B cell (primary cell): ENCODE measurements around the gene S100PBP. TPM values are rescaled to one million over a fixed set of nuclear protein-coding genes. Genes with fewer than 3 reads are reported as not detected.

Experiments used
- ATAC-seq: fragments of 200-7000 bp; cut with Tn5 transposase; one replicate; pipeline ENCODE4 v1.10.0; 2021; ENCODE audit warnings: low read depth, mild to moderate bottlenecking, moderate number of reproducible peaks, moderate library complexity
- CTCF ChIA-PET: fragments of 350-600 bp; sonication (Branson Sonifier 250); formaldehyde crosslinking; loops from one replicate; lab custom pipeline; 2021; ENCODE audit warnings: antibody characterized with exemption, inconsistent platforms; lab: Charles Lee
- POLR2A ChIA-PET: fragments of 350-600 bp; sonication (Branson Sonifier 250); formaldehyde crosslinking; loops from one replicate; lab custom pipeline; 2021; ENCODE audit warnings: antibody characterized with exemption; lab: Charles Lee
- DNase-seq: peaks from one replicate; pipeline ENCODE4 v3.0.0; 2013
- H2AFZ ChIP-seq: 2 replicates; pipeline ENCODE4 v1.6.1; 2012; ENCODE audit warnings: mild to moderate bottlenecking, low read depth, low read length; ENCODE audit not compliant: insufficient read depth, poor library complexity, severe bottlenecking
- H3K27ac ChIP-seq, 2 donors: 1 replicate in 1 of 2; 2 replicates in 1 of 2; pipeline ENCODE4 v1.5.1; 2012 to 2013; ENCODE audit warnings: low read length in 2 of 2, mild to moderate bottlenecking in 2 of 2, moderate library complexity in 1 of 2
- H3K27me3 ChIP-seq, 4 experiments: fragments of 200-600 bp in 1 of 4; sonication (generic) in 1 of 4; replicated peaks in 1 of 4; 1 replicate in 2 of 4; 2 replicates in 2 of 4; pipeline versions ENCODE4 v1.6.1 to v1.7.0; 2013 to 2016; ENCODE audit warnings: low read length in 3 of 4, mild to moderate bottlenecking in 2 of 4, mixed read lengths in 1 of 4, moderate library complexity in 1 of 4; ENCODE audit not compliant: insufficient read depth in 4 of 4, control insufficient read depth in 3 of 4; ENCODE audit errors: control extremely low read depth in 1 of 4
- H3K36me3 ChIP-seq, 2 experiments: replicated peaks in 1 of 2; 1 replicate in 1 of 2; 2 replicates in 1 of 2; pipeline versions ENCODE4 v1.6.1 to v1.7.1; 2013; ENCODE audit warnings: low read length in 1 of 2; ENCODE audit not compliant: insufficient read depth in 2 of 2, control insufficient read depth in 1 of 2; ENCODE audit errors: control extremely low read depth in 1 of 2, extremely low read depth in 1 of 2
- H3K4me1 ChIP-seq, 2 donors: fragments of 200-600 bp in 1 of 2; sonication (generic) in 1 of 2; 1 replicate in 1 of 2; 2 replicates in 1 of 2; pipeline versions ENCODE4 v1.5.1 to v1.6.1; 2013 to 2017; ENCODE audit warnings: low read length in 2 of 2; ENCODE audit not compliant: control insufficient read depth in 2 of 2, insufficient read depth in 2 of 2
- H3K4me2 ChIP-seq: replicated peaks from 2 replicates; pipeline ENCODE3; 2012; ENCODE audit warnings: mild to moderate bottlenecking, low read depth, low read length; ENCODE audit not compliant: poor library complexity, severe bottlenecking
- H3K4me3 ChIP-seq, 5 experiments: fragments of 200-600 bp in 1 of 5; sonication (generic) in 1 of 5; 1 replicate in 3 of 5; 2 replicates in 2 of 5; pipeline versions ENCODE4 v1.5.1 to v1.7.0; 2011 to 2016; ENCODE audit warnings: low read length in 4 of 5, mild to moderate bottlenecking in 4 of 5, low read depth in 2 of 5, control low read depth in 1 of 5, moderate library complexity in 1 of 5; ENCODE audit not compliant: insufficient read depth in 1 of 5; ENCODE audit errors: control extremely low read depth in 1 of 5, extremely low read depth in 1 of 5
- H3K79me2 ChIP-seq: fragments of 200-600 bp; sonication (generic); one replicate; pipeline ENCODE4 v1.6.0; 2016; ENCODE audit warnings: low read length; ENCODE audit not compliant: control insufficient read depth, insufficient read depth
- H3K9ac ChIP-seq: fragments of 200-600 bp; sonication (generic); 2 replicates; pipeline ENCODE4 v1.6.1; 2017; ENCODE audit warnings: mild to moderate bottlenecking, low read length, moderate library complexity
- H3K9me3 ChIP-seq, 3 donors: one replicate each; pipeline versions ENCODE4 v1.6.1 to v1.7.1; 2013; ENCODE audit warnings: low read length in 2 of 3; ENCODE audit not compliant: control insufficient read depth in 2 of 3, insufficient read depth in 1 of 3; ENCODE audit errors: control extremely low read depth in 1 of 3
- H4K20me1 ChIP-seq: 2 replicates; pipeline ENCODE4 v1.6.0; 2012; ENCODE audit warnings: mild to moderate bottlenecking, low read length; ENCODE audit not compliant: insufficient read depth, control insufficient read depth, poor library complexity, severe bottlenecking
- H3K27ac Mint-ChIP-seq: one replicate; pipeline ENCODE4 v1.8.0; 2021; ENCODE audit warnings: mixed read lengths
- H3K27me3 Mint-ChIP-seq: one replicate; pipeline ENCODE4 v1.8.0; 2021; ENCODE audit warnings: mixed read lengths
- H3K4me1 Mint-ChIP-seq: one replicate; pipeline ENCODE4 v1.8.0; 2021; ENCODE audit warnings: mixed read lengths
- H3K4me3 Mint-ChIP-seq: one replicate; pipeline ENCODE4 v1.8.0; 2021; ENCODE audit warnings: mixed read lengths
- H3K9me3 Mint-ChIP-seq: one replicate; pipeline ENCODE4 v1.8.0; 2022; ENCODE audit warnings: mixed read lengths; ENCODE audit not compliant: insufficient read depth
- CTCF ChIP-seq: fragments of 200-600 bp; IDR thresholded peaks from one replicate; pipeline ENCODE4 v1.8.0; 2022; ENCODE audit warnings: antibody characterized with exemption, mild to moderate bottlenecking
- EZH2 ChIP-seq: IDR thresholded peaks from 2 replicates; pipeline ENCODE4 v1.6.1; 2012; ENCODE audit warnings: borderline replicate concordance, low read depth, mild to moderate bottlenecking, moderate library complexity, low read length; ENCODE audit not compliant: insufficient read depth, poor library complexity, severe bottlenecking
- WGBS: methylation state at CpG from one replicate; pipeline ENCODE4 v1.1.5; 2013; ENCODE audit warnings: missing lambda C conversion rate; ENCODE audit not compliant: insufficient coverage; 5-methylcytosine and 5-hydroxymethylcytosine counted together
- intact Hi-C: fragments of 100-400 bp; cut with micrococcal nuclease; formaldehyde crosslinking; loops from one replicate; pipeline ENCODE4 v1.10.0; 2022
- polyA plus RNA-seq: library from polyadenylated mRNA; depleted of rRNA; stranded (reverse); fragments of >200 nt; gene quantifications from 2 replicates; pipeline ENCODE4 v1.2.3, GENCODE V29; 2012
- total RNA-seq, 2 donors: library from RNA; stranded (reverse); fragments of 120-200 nt in 1 of 2; gene quantifications; 1 replicate in 1 of 2; 2 replicates in 1 of 2; pipeline versions ENCODE4 v1.2.3 to v1.2.4, GENCODE V29; 2013 to 2022

Gene S100PBP
- total and polyA plus RNA-seq, 2 donors (not counting 1 experiment from before 2014, with no cell fraction given), result 32.5 to 94.1 TPM

DNA sequence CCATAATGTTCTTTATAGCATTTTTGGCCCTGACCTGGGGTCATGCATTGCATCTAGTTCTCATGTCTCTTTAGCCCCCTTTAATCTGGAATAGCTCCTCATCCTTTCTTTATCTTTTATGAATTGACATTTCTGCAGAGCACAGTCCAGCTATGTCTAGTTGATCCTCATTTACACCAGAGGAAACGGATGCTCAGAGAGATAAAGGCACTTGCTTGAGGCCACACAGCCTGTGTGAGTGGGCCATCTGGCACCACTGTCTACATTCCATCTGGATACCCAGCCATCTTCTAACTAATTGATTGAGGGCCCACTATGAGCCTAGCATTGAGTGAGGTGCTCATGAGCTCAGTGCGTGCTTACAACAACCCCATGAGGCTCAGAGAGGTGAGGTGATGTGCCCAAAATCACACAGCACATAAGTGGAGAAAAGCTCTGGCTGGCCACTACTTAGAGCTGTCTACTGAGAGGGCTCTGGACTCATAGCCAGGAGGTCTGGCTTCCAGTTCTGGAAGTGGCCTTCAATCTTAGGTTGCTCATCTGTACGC, 72.4 kb downstream of the S100PBP start:
- H3K27me3 ChIP-seq, result peaks cover 0 to 89% (median 48%) of the 10 kb centered on the region in 4 experiments
- intact Hi-C loops, result no loop called here
- no peak overlapping the region for H3K27ac ChIP-seq
- Mint-ChIP-seq H3K4me3 (no peak overlapping the region), H3K27ac (no peak overlapping the region), H3K9me3 (no peaks in the 10 kb centered on the region), H3K27me3 (peaks cover 73% of the 10 kb centered on the region), H3K4me1 (peaks cover 26% of the 10 kb centered on the region)
- DNase-seq (no peak), ATAC-seq (no peak)
- no peaks in the 10 kb centered on the region for H4K20me1 ChIP-seq
- H3K9me3 ChIP-seq, result peaks cover 0 to 17% (median 0%) of the 10 kb centered on the region in 3 donors
- no peaks in the 10 kb centered on the region for H3K36me3 ChIP-seq
- no peak overlapping the region for H3K4me3 ChIP-seq
- H3K4me1 ChIP-seq, result peaks cover 22 to 28% of the 10 kb centered on the region in 2 donors
- H2AFZ ChIP-seq, result no peak overlapping the region
- TF ChIP-seq EZH2 (no peak), CTCF (no peak)
- no peak overlapping the region for H3K9ac ChIP-seq
- H3K79me2 ChIP-seq, result no peaks in the 10 kb centered on the region
- ChIA-PET POLR2A (no interaction called here), CTCF (interaction anchor here (0.8 to 1.1 kb wide), 2 partner anchors 9 to 17 kb away, joined by 3 read pairs; no protein-coding TSS in a partner anchor)
- WGBS, result 91% methylated on average over 3 of the region's 3 CpGs
- no peak overlapping the region for H3K4me2 ChIP-seq

- intact Hi-C loops, result no loop called here
- Histone ChIP-seq H3K27me3 (peaks cover 0 to 90% (median 46%) of the 10 kb centered on the region in 4 experiments), H3K9ac (no peak overlapping the region), H3K27ac (no peak overlapping the region), H3K36me3 (no peaks in the 10 kb centered on the region), H3K4me1 (peaks cover 22 to 28% of the 10 kb centered on the region in 2 donors), H3K4me3 (no peak overlapping the region), H4K20me1 (no peaks in the 10 kb centered on the region), H3K9me3 (peaks cover 0 to 17% (median 0%) of the 10 kb centered on the region in 3 donors), H2AFZ (no peak overlapping the region), H3K79me2 (no peaks in the 10 kb centered on the region), H3K4me2 (no peak overlapping the region)
- Mint-ChIP-seq H3K27me3 (peaks cover 69% of the 10 kb centered on the region), H3K4me1 (peaks cover 22% of the 10 kb centered on the region), H3K4me3 (no peak overlapping the region), H3K9me3 (no peaks in the 10 kb centered on the region), H3K27ac (no peak overlapping the region)
- CTCF ChIA-PET, result interaction anchor here (0.9 to 1.1 kb wide), 2 partner anchors 8 to 179 kb away, joined by 3 read pairs; no protein-coding TSS in a partner anchor
- WGBS, result 93% methylated on average over 6 of the region's 7 CpGs
- DNase-seq (no peak), ATAC-seq (no peak)
- POLR2A ChIA-PET, result no interaction called here
- TF ChIP-seq CTCF (no peak), EZH2 (no peak)
Measured at GRCh38 chr1:32890516-32891240, 73.2 kb downstream of the S100PBP start.
